Stimulated activated CD4-positive, alpha-beta T cell treated with anti-CD3 and anti-CD28 coated beads, Interleukin-15, amount 100 ng/mL, for 48 hours (primary cell): ENCODE measurements around the gene AOC1.
"Not testable (repeated sequence)": the region's sequence is repeated elsewhere in the genome, so short reads cannot be mapped to it uniquely, and the experiment has no call there.

Experiments
- DNase-seq, 2 donors: peaks; one replicate each; pipeline ENCODE4 v3.0.0-alpha.2; 2020; ENCODE audit warnings: low read depth in 2 of 2

AOC1 gene

GRCh38 chr7:150896562-150897209 is 44.4 kb downstream of the AOC1 start:
- DNase-seq = no peak

DNA sequence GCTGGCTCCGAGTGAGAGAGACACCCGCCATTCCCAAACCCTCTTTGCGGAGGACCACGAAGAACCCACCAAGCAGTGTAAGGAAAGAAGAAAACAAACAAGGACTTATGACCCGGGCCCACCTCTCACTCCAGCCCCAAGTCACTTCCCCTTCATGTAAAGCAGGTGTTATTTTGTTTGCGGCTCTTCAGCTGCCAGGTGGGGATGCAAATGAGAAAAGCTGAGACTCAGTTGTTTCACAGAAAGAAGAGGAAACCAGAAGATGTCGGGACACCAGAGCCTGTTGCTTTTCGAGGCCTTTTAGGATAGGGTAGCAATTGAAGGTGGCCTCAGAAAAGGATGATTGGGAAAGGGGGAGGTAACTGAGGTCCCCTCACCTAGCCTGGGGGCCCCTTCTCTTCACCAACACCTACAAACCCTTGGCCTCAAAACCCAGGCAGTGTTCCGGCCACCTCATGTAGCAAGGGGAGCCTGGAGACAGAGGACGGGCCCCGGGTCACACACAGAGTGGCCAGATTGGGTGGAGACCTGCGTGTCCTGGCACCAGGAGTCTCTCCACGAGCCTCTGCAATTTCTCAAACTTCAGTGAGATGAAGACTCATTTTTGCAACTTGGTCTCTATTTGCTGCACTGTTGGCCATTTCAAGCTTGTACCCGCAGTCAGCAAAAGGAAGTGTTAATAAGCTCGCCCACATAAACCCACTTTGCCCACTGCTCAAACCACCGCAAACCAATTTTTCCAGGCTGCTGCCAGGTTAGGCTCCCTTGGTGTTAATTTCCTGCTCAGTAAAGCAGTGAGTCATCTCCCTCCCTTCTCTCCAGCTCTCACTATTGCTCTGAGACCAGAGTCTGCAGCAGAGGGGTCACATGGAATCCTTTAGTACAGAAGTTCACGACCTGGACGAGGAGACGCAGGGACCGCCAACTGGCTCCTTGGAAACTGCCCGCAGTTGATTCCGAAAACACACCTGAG is 45.5 kb downstream of the AOC1 start:
- peak; percentile 12 to 21 for DNase-seq

DNA sequence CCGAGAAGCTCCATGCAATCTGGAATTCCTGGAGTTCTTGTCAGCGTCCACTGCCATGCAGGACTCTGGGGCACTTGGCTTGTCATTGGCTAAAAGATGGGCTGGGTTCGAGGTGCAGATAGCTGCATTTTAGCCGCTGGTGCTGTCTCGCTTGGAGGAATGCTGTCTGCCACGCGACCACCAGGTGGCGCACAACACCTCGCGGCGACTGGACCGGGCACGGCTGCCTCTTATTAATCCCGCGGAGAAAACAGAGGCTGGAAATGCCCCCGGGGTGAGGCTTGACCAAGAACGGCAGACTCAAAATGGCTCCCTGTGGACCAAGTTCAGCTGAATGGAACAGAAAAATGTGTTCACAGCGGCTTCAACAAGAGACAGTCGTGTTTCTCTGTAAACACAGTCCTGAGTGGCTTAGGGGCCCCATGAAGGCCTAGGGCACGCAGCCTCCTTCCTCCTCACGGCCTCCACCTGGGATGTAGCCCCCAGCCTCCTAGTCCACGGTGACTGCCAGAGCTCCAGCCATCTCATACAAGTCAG is 46.2 kb downstream of the AOC1 start:
- peak; percentile 51 to 60 for DNase-seq

DNA sequence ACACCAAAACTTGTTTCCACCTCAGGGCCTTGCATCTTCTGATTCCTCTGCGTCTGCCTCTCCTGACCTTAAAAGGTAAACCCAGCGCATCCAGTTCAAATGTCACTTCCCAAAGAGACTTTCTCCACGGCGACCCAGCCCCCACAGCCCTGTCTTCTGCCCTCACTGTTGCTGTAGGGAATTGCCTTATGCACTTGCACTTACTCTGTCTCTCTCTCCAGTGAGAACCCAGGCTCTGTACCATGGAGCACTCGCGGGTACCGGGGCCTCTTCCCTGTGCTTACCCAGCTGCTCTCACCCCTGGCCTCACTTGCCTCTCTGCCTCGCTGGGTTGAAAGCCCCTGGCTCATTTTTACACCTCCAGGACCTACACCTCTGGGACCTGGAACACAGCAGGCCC is 48.4 kb downstream of the AOC1 start:
- no peak for DNase-seq

- DNase-seq = no peak
Observed at GRCh38 chr7:150901160-150902035, 49.1 kb downstream of the AOC1 start.

GRCh38 chr7:150902078-150903033 is 50.0 kb downstream of the AOC1 start:
- no peak for DNase-seq

- DNase-seq = peak in 1 of 2 donors; percentile 14
Observed at GRCh38 chr7:150903606-150904005, 51.3 kb downstream of the AOC1 start.

- DNase-seq = no peak
Observed at GRCh38 chr7:150904011-150904909, 51.9 kb downstream of the AOC1 start.

DNA sequence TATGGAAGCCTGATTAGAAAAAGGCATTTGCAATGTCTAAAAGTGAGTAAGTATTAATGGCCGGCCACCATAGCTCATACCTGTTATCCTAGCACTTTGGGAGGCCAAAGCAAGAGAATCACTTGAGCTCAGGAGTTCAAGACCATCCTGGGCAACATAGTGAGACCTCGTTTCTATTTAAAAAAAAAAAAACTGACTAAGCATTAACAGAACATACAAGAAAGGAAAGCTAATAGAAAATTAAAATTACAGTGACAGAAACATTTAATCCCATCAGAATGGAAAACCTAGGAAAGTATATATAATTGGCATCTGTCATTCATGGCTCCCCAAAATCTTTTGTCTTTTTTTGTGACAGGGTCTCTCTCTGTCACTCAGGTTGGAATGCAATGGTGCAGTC is 55.9 kb downstream of the AOC1 start:
- DNase-seq = no peak

- peak in 1 of 2 donors; percentile 11 for DNase-seq
Observed at GRCh38 chr7:150909200-150909995, 57.1 kb downstream of the AOC1 start.

DNA sequence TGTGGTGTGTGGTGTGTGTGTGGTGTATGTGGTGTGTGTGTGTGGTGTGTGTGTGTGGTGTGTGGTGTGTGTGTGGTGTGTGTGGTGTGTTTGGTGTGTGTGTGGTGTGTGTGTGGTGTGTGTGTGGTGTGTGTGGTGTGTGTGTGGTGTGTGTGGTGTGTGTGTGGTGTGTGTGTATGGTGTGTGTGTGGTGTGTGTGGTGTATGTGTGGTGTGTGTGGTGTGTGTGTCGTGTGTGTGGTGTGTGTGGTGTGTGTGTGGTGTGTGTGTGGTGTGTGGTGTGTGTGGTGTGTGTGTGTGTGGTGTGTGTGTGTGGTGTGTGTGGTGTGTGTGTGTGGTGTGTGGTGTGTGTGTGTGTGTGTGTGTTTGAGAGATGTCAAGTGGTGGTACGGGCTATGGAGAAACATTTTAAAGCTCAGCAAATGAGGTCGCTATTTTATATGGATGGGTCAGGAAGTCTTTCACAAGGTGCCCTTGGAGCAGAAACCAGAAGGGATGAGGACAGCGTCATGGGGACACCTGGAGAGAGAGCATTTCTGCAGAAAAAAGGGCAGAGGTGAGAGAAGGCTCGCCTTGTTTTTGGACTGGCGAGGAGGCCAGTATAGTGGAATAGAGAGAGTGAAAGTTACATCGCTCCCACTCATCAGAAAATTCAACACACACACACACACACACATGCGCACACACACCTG is 58.1 kb downstream of the AOC1 start:
- not testable (repeated sequence) for DNase-seq

DNA sequence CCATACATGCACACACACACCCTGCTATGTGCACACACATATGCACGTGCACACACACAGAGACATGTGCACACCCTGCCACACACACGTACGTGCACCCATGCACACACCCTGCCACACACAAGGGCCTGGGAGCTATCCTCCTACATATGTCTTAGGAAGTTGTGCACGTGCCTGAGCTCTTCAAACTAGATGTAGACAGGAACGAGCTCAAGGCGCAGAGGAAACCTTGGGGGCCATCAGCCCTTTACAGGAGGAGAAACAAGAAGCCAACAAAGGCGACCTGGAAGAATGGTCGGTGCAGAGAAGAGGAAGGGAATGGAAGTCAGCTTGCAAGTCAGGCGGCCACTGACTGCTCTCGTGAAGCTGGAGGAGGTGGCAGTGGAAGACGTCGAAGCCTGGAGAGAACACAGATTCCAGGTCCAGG is 58.7 kb downstream of the AOC1 start:
- no peak for DNase-seq
